GM21423 (cell line): ENCODE data around the gene NIF3L1.
"Not testable (repeated sequence)": the region's sequence is repeated elsewhere in the genome, so short reads cannot be mapped to it uniquely, and the experiment has no call there.

Experiments used
- ATAC-seq: cut with Tn5 transposase; IDR thresholded peaks from one replicate; pipeline ENCODE4 v1.9.1; 2021; ENCODE audit warnings: mild to moderate bottlenecking, moderate library complexity; ENCODE audit not compliant: unreplicated experiment

NIF3L1 gene

GRCh38 chr2:200869014-200869413 lies 20.2 kb upstream of the NIF3L1 start:
- no peak for ATAC-seq

GRCh38 chr2:200871151-200871550 lies 18.0 kb upstream of the NIF3L1 start:
- no peak for ATAC-seq

DNA sequence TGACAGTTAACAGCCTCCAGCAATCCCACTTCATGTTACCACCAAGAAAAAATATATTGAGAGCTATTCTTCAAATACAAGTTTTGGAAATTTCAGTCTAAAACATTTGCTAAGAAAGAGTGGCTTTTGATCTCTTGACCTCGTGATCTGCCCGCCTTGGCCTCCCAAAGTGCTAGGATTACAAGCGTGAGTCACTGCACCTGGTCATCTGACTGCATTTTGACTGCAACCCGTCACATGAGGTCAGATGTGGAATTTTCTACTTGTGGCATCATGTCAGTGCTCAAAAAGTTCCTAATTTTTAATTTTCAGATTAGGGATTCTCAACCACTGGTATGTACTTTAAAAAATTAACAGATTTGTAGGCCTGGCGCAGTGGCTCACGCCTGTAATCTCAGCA lies 15.6 kb upstream of the NIF3L1 start:
- ATAC-seq, result no peak

DNA sequence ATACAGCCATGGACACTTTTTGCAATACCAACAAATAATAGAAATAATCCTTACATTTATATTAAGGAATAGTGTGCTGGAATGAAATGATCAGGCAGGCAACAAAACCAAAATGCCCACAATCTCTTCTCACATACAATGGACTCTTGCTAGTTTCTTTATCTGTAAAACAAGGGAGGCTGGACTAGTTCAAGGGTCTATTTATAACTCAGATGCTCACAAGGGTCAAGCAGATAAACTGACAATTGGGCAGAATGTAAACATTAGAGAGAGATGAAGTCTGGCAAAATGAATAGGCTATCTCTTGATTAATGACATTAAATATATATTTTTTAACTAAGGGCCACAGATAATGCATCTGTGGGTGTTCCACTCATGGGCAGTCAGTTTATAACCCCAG lies 11.7 kb upstream of the NIF3L1 start:
- ATAC-seq, result no peak

- ATAC-seq, result no peak
Measured at GRCh38 chr2:200878289-200878880, 10.8 kb upstream of the NIF3L1 start.

DNA sequence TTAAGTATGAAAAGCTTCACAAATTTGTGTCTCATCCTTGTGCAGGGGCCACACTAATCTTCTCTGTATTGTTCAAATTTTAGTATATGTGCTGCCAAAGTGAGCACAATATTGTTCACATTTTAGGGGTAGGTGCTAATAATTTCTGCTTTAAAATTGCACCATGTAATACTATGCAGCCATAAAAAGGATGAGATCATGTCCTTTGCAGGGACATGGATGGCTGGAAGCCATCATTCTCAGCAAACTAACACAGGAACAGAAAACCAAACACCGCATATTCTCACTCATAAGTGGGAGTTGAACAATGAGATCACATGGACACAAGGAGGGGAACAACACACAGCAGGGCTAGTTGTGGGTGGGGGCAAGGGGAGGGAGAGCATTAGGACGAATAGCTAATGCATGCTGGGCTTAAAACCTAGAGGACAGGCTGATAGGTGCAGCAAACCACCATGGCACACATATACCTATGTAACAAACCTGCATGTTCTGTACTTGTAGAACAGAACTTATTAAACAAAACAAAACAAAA lies 7.4 kb upstream of the NIF3L1 start:
- not testable (repeated sequence) for ATAC-seq

DNA sequence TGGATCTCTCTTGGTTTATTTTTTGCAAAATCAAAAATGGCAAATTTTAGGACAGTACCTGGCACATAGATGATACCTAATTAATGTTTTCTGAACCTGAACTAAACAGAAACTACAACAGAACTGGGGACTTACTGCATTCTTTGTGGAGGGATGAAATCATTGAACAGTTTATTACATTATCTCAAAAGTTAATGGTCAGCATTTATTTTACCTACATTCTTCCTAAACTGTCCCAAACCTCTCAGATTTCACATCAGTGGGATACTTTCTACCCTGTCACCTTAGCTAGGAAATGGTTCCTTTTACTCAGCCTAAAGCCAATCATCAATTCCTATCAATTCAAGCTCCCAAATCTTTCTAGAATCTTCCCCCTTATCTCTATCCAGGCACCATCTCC lies 10.3 kb downstream of the NIF3L1 start:
- no peak for ATAC-seq

DNA sequence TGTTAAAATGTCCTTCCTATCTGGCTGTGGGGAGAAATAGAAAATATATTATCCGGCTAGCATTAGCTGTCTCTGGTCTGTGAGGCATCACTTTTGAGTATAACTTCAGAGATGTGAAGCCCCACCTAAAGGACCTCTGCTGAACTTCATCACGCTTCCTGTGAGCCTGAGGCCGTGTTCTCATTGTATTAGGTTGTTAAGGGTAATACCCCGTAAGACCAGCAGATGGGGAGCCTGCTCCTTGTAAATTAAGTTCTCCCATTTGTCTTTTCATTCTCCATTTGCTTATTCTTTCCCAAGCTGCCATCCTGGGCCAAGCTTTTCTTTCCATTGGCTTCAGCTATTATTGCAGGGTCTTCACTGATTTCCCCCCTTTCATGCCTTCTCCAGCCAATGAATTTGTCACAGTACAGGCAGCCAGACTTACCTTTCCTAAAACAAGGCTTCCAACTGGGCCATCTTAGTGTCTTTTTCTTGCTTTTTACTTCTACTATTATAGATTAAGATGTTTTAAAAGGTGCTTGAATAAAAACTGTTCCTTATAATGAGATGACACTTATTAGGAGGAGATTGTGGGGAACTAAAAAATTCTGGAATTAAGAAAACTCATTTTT lies 12.4 kb downstream of the NIF3L1 start:
- ATAC-seq, result peak; percentile 97

DNA sequence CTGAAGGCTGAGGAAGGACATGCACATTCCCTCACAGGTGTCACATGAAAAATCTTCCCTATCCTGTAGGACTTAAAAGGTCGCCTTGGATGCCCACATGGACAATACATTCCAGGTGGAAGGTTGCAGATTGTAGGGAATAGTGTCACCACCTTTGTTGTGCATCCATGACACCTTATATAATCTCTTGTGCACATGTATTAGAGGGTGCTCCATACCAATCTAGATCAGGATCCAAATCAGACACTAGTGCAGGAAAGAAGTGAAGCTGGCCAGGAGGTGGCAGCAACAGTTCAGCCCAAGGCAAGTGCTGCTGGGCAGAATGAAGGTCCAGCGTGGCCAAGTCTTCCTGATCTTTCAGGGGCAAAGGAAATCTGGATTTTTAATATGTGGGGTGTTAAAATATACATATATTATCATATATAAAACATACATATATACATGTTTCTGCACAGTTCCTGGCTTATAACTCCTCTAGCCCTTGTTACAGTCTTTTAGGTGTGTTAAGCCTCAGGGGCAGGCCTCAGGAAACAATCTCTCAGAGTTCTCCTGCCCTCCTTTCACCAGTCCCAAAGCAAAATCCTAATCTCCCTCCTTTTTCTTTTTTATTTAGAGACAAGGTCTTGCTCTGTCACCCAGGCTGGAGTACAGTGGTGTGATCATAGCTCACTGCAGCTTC lies 16.6 kb downstream of the NIF3L1 start:
- peak; percentile 53 for ATAC-seq

DNA sequence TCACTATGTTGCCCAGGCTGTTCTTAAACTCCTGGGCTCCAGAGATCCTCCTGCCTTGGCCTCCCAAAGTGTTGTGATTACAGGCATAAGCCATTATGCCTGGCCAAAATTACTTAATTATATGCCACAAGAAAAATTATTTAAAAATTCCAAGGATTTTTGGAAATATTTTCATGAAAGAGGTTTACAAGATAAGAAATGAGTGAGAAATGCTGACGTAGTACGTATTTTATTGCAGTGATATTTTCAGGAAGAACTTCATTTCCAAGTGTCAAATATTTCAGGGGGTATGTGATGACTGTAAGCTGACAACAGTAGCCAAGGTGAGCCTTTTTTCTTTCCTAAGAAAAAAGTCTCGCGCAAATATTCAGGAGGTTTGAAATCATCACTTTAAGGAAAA lies 20.8 kb downstream of the NIF3L1 start:
- no peak for ATAC-seq

GRCh38 chr2:200913654-200914053 lies 24.5 kb downstream of the NIF3L1 start:
- no peak for ATAC-seq

GRCh38 chr2:200922439-200922838 lies 33.3 kb downstream of the NIF3L1 start:
- no peak for ATAC-seq

DNA sequence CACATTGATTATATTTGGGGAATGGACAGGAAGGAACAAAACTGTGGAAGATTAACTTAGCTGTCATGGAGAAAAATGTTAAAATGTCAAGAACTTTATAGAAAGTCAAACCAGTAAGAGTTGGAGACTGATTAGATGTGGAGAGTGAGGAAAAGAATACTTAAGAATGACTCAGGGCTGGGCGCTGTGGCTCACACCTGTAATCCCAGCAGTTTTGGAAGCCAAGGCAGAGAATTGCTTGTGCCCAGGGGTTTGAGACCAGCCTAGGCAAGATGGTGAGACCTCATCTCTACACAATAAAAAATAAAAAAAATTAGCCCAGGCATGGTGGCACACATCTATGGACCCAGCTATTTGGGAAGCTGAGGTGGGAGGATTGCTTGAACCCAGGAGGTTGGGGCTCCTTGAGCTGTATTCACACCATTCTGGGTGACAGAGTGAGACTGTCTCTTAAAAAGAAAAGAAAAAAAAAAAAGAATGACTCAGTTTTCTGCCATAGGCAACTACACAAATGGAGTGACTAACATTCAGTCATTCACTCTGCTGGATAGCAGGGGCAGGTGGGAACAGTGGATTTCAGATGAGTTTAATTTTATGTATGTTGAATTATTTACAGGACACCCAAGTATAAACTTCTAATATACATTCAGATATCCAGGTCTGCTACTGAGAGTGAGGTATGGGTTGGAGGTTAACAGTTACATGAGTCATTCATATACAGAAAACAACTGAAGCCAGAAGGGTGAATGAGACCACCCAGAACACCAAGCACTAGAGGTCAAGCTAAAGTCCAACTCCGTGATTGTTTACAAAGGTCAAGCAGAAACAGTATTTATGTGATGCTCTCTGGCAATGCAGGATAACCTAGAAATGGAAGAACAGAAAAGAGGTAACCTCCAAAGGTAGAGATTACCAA lies 40.4 kb downstream of the NIF3L1 start:
- no peak for ATAC-seq

DNA sequence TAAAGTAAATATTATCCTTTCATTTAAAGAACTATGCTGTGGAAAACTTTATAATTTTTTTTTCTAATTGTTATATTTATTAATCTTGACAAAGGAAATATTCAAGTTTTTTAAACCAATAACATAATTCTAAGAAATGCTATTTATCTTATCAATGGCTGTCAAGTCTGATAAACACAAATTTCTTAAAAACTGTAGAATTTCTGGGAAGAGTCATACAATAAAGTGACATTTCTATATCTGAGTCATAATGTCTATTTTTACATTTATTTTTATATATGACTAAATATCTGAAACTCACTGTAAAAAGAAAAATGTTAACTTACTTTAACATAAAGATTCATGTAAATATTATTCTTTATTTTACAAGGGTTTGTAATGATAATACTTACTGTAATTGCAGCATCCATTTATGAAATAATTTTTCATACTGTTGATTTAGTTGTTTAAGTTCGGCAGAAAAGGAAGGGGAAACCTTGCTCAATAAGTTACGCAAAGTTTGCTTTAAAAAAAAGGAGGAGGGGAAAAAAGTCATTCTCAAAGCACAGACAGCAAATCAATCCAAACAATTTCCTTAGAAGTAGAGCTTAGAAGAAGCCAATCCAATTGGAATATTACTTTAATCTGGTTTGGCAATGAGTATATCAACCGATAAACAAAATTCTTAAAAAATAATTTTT lies 41.9 kb downstream of the NIF3L1 start:
- ATAC-seq, result no peak

GRCh38 chr2:200939832-200940231 lies 50.7 kb downstream of the NIF3L1 start:
- ATAC-seq, result no peak

DNA sequence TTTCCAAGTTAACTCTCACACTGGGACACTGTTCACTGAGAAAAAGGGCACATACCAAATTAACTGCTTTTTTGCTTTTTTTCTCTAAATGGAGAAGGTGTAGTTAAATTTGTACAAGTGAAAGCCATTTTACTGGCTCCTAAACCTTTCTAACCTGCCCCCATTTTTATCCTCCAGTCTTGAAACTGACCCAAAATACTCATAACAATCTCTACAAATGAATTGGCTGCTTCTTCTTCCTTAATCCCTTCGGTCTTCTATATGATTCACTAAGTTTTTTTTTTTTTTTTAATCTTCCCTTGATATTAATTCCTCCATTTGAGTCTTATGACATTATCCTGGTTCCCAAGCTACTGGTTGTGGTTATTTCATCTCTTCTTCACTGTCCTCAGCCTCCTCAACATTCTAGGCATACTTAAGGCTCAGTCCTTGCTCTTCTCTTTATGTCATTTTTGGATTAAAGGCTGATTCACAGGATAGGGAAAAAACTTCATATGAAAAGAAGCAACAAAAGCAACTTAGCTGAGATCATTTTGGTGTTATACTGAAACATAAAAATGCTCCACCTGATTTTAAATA lies 54.4 kb downstream of the NIF3L1 start:
- ATAC-seq, result no peak

- ATAC-seq, result no peak
Measured at GRCh38 chr2:200944467-200945394, 55.6 kb downstream of the NIF3L1 start.

- no peak for ATAC-seq
Measured at GRCh38 chr2:200945395-200945729, 56.2 kb downstream of the NIF3L1 start.

DNA sequence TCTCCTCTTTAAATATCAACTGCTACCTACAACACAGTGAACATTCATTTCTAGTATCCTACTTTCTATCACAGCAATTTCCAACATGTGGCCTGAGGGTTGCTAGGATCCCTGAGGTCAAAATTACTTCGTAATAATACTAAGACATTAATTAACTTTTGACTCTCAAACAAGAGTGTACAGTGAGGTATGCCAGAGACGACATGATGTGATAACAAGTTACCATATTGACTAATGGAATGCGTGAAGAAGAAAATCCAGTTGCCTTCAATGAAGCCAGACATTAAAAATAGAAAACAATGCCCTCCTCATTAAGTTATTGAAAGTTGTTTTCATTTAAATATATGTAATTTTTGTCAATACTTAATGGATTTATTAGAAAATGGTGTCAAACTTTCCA lies 61.2 kb downstream of the NIF3L1 start:
- ATAC-seq, result no peak
